H1 (cell line): ENCODE measurements around the gene ADIPOR2. TPM values are rescaled to one million over a fixed set of nuclear protein-coding genes. Genes with fewer than 3 reads are reported as not detected.

Experiments
- CTCF ChIA-PET: fragments of 300-600 bp; sonication (Branson Sonifier 250); formaldehyde crosslinking; loops from one replicate; lab custom pipeline; 2021; ENCODE audit not compliant: partially characterized antibody; lab: Charles Lee
- POLR2A ChIA-PET: fragments of 300-600 bp; sonication (Branson Sonifier 250); formaldehyde crosslinking; loops from one replicate; lab custom pipeline; 2021; ENCODE audit warnings: inconsistent platforms; ENCODE audit not compliant: partially characterized antibody; lab: Charles Lee
- DNase-seq, 2 experiments: peaks; one replicate each; pipeline versions ENCODE4 v3.0.0 to v3.0.0-alpha.2; 2010 to 2022; ENCODE audit warnings: low spot score in 2 of 2, low read depth in 1 of 2, mixed read lengths in 1 of 2
- FAIRE-seq: peaks from 2 replicates; lab custom pipeline; 2011; peaks lifted over from hg19 to GRCh38; lab: Jason Lieb, UNC
- H2AFZ ChIP-seq: 2 replicates; pipeline ENCODE4 v1.8.1; 2012; ENCODE audit warnings: low read length, inconsistent platforms
- H2AK5ac ChIP-seq: 2 replicates; pipeline ENCODE4 v1.6.1; 2013; ENCODE audit warnings: low read depth, low read length
- H2BK120ac ChIP-seq: replicated peaks from 2 replicates; pipeline ENCODE3; 2013; ENCODE audit warnings: low read depth, low read length, inconsistent platforms
- H2BK12ac ChIP-seq: 2 replicates; pipeline ENCODE4 v1.6.1; 2013; ENCODE audit warnings: low read depth, low read length
- H2BK15ac ChIP-seq: 2 replicates; pipeline ENCODE4 v1.6.1; 2013; ENCODE audit warnings: low read length
- H2BK20ac ChIP-seq: 2 replicates; pipeline ENCODE4 v1.6.1; 2013; ENCODE audit warnings: low read length
- H2BK5ac ChIP-seq: 2 replicates; pipeline ENCODE4 v1.6.1; 2013; ENCODE audit warnings: low read depth, low read length
- H3K14ac ChIP-seq: 2 replicates; pipeline ENCODE4 v1.6.1; 2013; ENCODE audit warnings: inconsistent platforms; ENCODE audit not compliant: insufficient read length
- H3K18ac ChIP-seq: 2 replicates; pipeline ENCODE4 v1.6.1; 2013; ENCODE audit warnings: low read length; ENCODE audit errors: extremely low read depth
- H3K23ac ChIP-seq: 2 replicates; pipeline ENCODE4 v1.6.1; 2013; ENCODE audit warnings: inconsistent platforms; ENCODE audit not compliant: insufficient read length
- H3K23me2 ChIP-seq: 2 replicates; pipeline ENCODE4 v1.6.1; 2013; ENCODE audit warnings: low read depth, low read length
- H3K27ac ChIP-seq: 2 replicates; pipeline ENCODE4 v1.6.1; 2011; ENCODE audit warnings: low read depth, low read length, inconsistent platforms
- H3K27me3 ChIP-seq, 4 experiments: replicated peaks in 1 of 4; 1 replicate in 1 of 4; 2 replicates in 3 of 4; pipeline versions ENCODE4 v1.6.1 to v1.8.1; 2011 to 2013; ENCODE audit warnings: low read length in 3 of 4, mild to moderate bottlenecking in 3 of 4, inconsistent platforms in 2 of 4, mixed read lengths in 2 of 4, moderate library complexity in 1 of 4; ENCODE audit not compliant: control insufficient read depth in 3 of 4, insufficient read depth in 3 of 4; ENCODE audit errors: extremely low read depth in 1 of 4
- H3K36me3 ChIP-seq, 4 experiments: 2 replicates each; pipeline versions ENCODE4 v1.6.1 to v1.8.1; 2011 to 2013; ENCODE audit warnings: mild to moderate bottlenecking in 4 of 4, low read length in 3 of 4, moderate library complexity in 2 of 4, control low read depth in 1 of 4, inconsistent platforms in 1 of 4; ENCODE audit not compliant: insufficient read depth in 4 of 4, control insufficient read depth in 2 of 4
- H3K4ac ChIP-seq: replicated peaks from 2 replicates; pipeline ENCODE3; 2013; ENCODE audit warnings: low read length, low read depth, mixed read lengths, inconsistent platforms; ENCODE audit not compliant: insufficient read length
- H3K4me1 ChIP-seq, 4 experiments: replicated peaks in 1 of 4; 1 replicate in 1 of 4; 2 replicates in 3 of 4; pipeline versions ENCODE4 v1.6.1 to v1.8.1; 2011 to 2013; ENCODE audit warnings: low read length in 3 of 4, inconsistent platforms in 2 of 4, mixed read lengths in 1 of 4; ENCODE audit not compliant: insufficient read depth in 4 of 4, control insufficient read depth in 3 of 4
- H3K4me2 ChIP-seq, 2 experiments: 2 replicates each; pipeline versions ENCODE4 v1.6.1 to v1.8.1; 2011 to 2013; ENCODE audit warnings: low read depth in 2 of 2, low read length in 2 of 2, control low read depth in 1 of 2, inconsistent platforms in 1 of 2, mild to moderate bottlenecking in 1 of 2; ENCODE audit not compliant: insufficient read depth in 1 of 2
- H3K4me3 ChIP-seq, 4 experiments: fragments of 200-600, 300-600 bp in 1 of 4; sonication (generic), shearing (Covaris generic), sonication (Bioruptor Twin) in 1 of 4; 2 replicates each; pipeline versions ENCODE4 v1.5.1 to v1.8.1; 2011 to 2016; ENCODE audit warnings: low read length in 4 of 4, low read depth in 3 of 4, control low read depth in 2 of 4, inconsistent platforms in 2 of 4, mild to moderate bottlenecking in 2 of 4, mixed read lengths in 1 of 4, moderate library complexity in 1 of 4; ENCODE audit not compliant: insufficient read depth in 2 of 4; ENCODE audit errors: extremely low read depth in 1 of 4
- H3K56ac ChIP-seq: replicated peaks from 2 replicates; pipeline ENCODE3; 2013; ENCODE audit warnings: low read depth, mild to moderate bottlenecking, mixed read lengths, low read length, inconsistent platforms; ENCODE audit not compliant: insufficient read length
- H3K79me1 ChIP-seq: 2 replicates; pipeline ENCODE4 v1.6.1; 2013; ENCODE audit warnings: low read depth, low read length, control low read depth
- H3K79me2 ChIP-seq, 2 experiments: 2 replicates each; pipeline versions ENCODE4 v1.6.1 to v1.8.1; 2012 to 2013; ENCODE audit warnings: low read length in 2 of 2, mild to moderate bottlenecking in 2 of 2, inconsistent platforms in 1 of 2; ENCODE audit not compliant: insufficient read depth in 2 of 2, control insufficient read depth in 1 of 2
- H3K9ac ChIP-seq, 4 experiments: replicated peaks in 1 of 4; 1 replicate in 1 of 4; 2 replicates in 3 of 4; pipeline versions ENCODE4 v1.6.1 to v1.8.1; 2011 to 2013; ENCODE audit warnings: low read depth in 3 of 4, low read length in 3 of 4, control low read depth in 2 of 4, mild to moderate bottlenecking in 2 of 4, moderate library complexity in 2 of 4, inconsistent platforms in 1 of 4; ENCODE audit errors: extremely low read depth in 1 of 4
- H3K9me3 ChIP-seq, 2 experiments: 2 replicates each; pipeline versions ENCODE4 v1.6.1 to v1.8.1; 2012 to 2013; ENCODE audit warnings: mild to moderate bottlenecking in 2 of 2, moderate library complexity in 2 of 2, control low read depth in 1 of 2, inconsistent platforms in 1 of 2, low read depth in 1 of 2, low read length in 1 of 2, mixed read lengths in 1 of 2; ENCODE audit not compliant: insufficient read depth in 2 of 2
- H4K20me1 ChIP-seq, 2 experiments: replicated peaks in 1 of 2; 2 replicates each; pipeline versions ENCODE3 to v1.8.1; 2011 to 2013; ENCODE audit warnings: inconsistent platforms in 2 of 2, low read length in 2 of 2, mild to moderate bottlenecking in 1 of 2; ENCODE audit not compliant: insufficient read depth in 2 of 2, control insufficient read depth in 1 of 2
- H4K5ac ChIP-seq: 2 replicates; pipeline ENCODE4 v1.6.1; 2013; ENCODE audit warnings: low read length, low read depth, mixed read lengths, inconsistent platforms; ENCODE audit not compliant: insufficient read length
- H4K8ac ChIP-seq: 2 replicates; pipeline ENCODE4 v1.8.0; 2013; ENCODE audit warnings: mild to moderate bottlenecking, moderate library complexity, low read length, inconsistent platforms; ENCODE audit not compliant: insufficient read depth; ENCODE audit errors: extremely low read depth
- H4K91ac ChIP-seq: replicated peaks from 2 replicates; pipeline ENCODE3; 2013; ENCODE audit warnings: low read length, mixed read lengths, inconsistent platforms; ENCODE audit not compliant: insufficient read length
- CBX8 ChIP-seq: fragments of 300-800, 300-1000 bp; sonication (generic); IDR thresholded peaks from 2 replicates; pipeline ENCODE4 v1.7.1; 2016; ENCODE audit warnings: low read depth, low read length, borderline replicate concordance
- CEBPB ChIP-seq: IDR thresholded peaks from 2 replicates; pipeline ENCODE4 v1.6.1; 2012; ENCODE audit warnings: low read depth, low read length
- CHD1 ChIP-seq: IDR thresholded peaks from 2 replicates; pipeline ENCODE4 v1.6.1; 2012; ENCODE audit warnings: low read depth, low read length, improper control_type of control experiment
- CTBP2 ChIP-seq: IDR thresholded peaks from 2 replicates; pipeline ENCODE4 v1.7.0; 2011; ENCODE audit warnings: borderline replicate concordance, mild to moderate bottlenecking, moderate library complexity, mixed read lengths, low read length; ENCODE audit not compliant: insufficient read depth, insufficient read length
- MAFK ChIP-seq: IDR thresholded peaks from 2 replicates; pipeline ENCODE4 v1.6.1; 2012; ENCODE audit warnings: low read depth, mild to moderate bottlenecking, improper control_type of control experiment, low read length
- NANOG ChIP-seq: IDR thresholded peaks from 2 replicates; pipeline ENCODE4 v1.6.1; 2011; ENCODE audit warnings: low read length, low read depth, mild to moderate bottlenecking, inconsistent platforms; ENCODE audit not compliant: insufficient read depth, poor library complexity, severe bottlenecking
- SAP30 ChIP-seq: fragments of 300-600 bp; sonication (generic); IDR thresholded peaks from 2 replicates; pipeline ENCODE4 v1.7.1; 2012; ENCODE audit warnings: low read length, moderate library complexity, mild to moderate bottlenecking, inconsistent platforms; ENCODE audit not compliant: insufficient read depth, insufficient replicate concordance
- SIX5 ChIP-seq: IDR thresholded peaks from 2 replicates; pipeline ENCODE4 v1.6.1; 2011; ENCODE audit warnings: mild to moderate bottlenecking, low read depth, low read length
- TAF1 ChIP-seq: IDR thresholded peaks from 2 replicates; pipeline ENCODE4 v1.6.1; 2011; ENCODE audit warnings: mild to moderate bottlenecking, low read depth, low read length
- WGBS, 2 experiments: shearing (Covaris generic) in 1 of 2; methylation state at CpG; one replicate each; pipeline versions ENCODE4 v1.1.6 to v1.1.7; 2013 to 2015; ENCODE audit warnings: low lambda C conversion rate in 2 of 2, mixed read lengths in 2 of 2, inconsistent platforms in 1 of 2, low coverage in 1 of 2, missing lambda C conversion rate in 1 of 2; ENCODE audit not compliant: insufficient replicate concordance in 2 of 2, insufficient coverage in 1 of 2, insufficient read length in 1 of 2; ENCODE audit errors: extremely low coverage in 1 of 2, missing lambda C conversion rate in 1 of 2; 5-methylcytosine and 5-hydroxymethylcytosine counted together
- polyA plus RNA-seq, 7 experiments: library from polyadenylated mRNA; depleted of rRNA in 3 of 7; stranded (reverse) in 5 of 7; unstranded in 2 of 7; fragments of >200 nt in 5 of 7; fragments of 200-250 nt in 2 of 7; gene quantifications; 1 replicate in 5 of 7; 2 replicates in 1 of 7; 4 replicates in 1 of 7; pipeline versions ENCODE4 v1.2.1 to v1.2.3, GENCODE V29; 2011 to 2013; ENCODE audit warnings: missing spikeins in 2 of 7, mixed read lengths in 2 of 7
- total RNA-seq: library from RNA; stranded (reverse); fragmentation: NEBNext Ultra II Directional; extraction: Animal tissue kit (Norgen Biotek cat#: 25700); gene quantifications from 2 replicates; pipeline ENCODE4 v1.2.1, GENCODE V29; 2021
- TF ChIP-seq, protein P1 (sequence below): IDR thresholded peaks from 2 replicates; pipeline ENCODE4 v1.6.1; 2011; ENCODE audit warnings: low read length, improper control_type of control experiment

ADIPOR2 gene
- total and polyA plus RNA-seq, 2 of the 8 experiments (the other 6 are each of a cell fraction or from before 2014, with no cell fraction given), result 17.5 to 50.8 TPM

DNA sequence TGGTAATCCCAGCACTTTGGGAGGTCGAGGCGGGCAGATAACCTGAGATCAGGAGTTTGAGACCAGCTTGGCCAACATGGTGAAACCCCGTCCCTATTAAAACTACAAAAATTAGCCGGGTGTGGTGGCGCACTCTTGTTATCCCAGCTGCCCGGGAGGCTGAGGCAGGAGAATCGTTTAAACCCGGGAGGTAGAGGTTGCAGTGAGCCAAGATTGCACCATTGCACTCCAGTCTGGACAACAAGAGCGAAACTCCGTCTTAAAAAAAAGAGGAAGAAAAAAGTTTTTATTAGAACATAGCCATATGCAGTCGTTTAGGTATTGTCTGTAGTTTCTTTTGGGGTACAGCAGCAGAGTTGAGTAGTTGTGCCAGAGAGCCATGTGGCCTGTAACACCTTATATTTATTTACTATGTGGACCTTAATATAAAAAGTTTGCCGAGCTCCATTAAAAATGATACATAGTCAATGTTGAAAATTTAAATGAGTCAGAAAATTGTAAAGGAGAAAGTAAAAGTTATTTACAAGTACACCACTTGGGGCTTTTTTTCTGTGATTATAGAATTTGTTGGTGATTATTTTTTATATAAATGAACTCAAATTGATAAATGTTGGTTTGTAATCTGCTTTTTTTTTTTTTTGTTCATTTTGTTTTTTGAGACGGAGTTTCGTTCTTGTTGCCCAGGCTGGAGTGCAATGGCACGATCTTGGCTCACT, 2.2 kb downstream of the ADIPOR2 start:
- Histone ChIP-seq H3K9me3 (no peaks in the 10 kb centered on the region), H4K91ac (no peak overlapping the region), H3K79me1 (peaks cover 2% of the 10 kb centered on the region; the same call in 1 of the 2 replicates), H2BK5ac (no peak overlapping the region), H2BK20ac (no peak overlapping the region), H3K79me2 (peaks cover 23 to 66% of the 10 kb centered on the region in 2 experiments), H4K8ac (no peak overlapping the region), H2BK120ac (no peak overlapping the region), H4K5ac (no peak overlapping the region), H3K4ac (no peak overlapping the region), H3K18ac (no peak overlapping the region), H3K9ac (no peak overlapping the region), H3K56ac (no peak overlapping the region), H3K27me3 (no peaks in the 10 kb centered on the region), H3K4me2 (no peak overlapping the region; a peak in 1 of 4 replicates), H3K27ac (no peak overlapping the region), H2BK12ac (no peak overlapping the region), H3K36me3 (no peaks in the 10 kb centered on the region), H2AFZ (no peak overlapping the region), H3K23me2 (peaks cover 2% of the 10 kb centered on the region; the same call in 1 of the 2 replicates), H2BK15ac (no peak overlapping the region), H2AK5ac (no peak overlapping the region), H3K14ac (no peak overlapping the region), H3K4me1 (peaks cover 0 to 2% (median 0%) of the 10 kb centered on the region in 4 experiments; a peak in 2 of 7 replicates), H3K23ac (no peak overlapping the region), H3K4me3 (no peak overlapping the region; a peak in 1 of 8 replicates), H4K20me1 (peaks cover 2 to 17% of the 10 kb centered on the region in 2 experiments)
- DNase-seq, result no peak
- 89% methylated on average over 13 of the region's 15 CpGs; no CpG with 5 or more reads in 1 of the 2 experiments for WGBS, 2 experiments
- ChIA-PET POLR2A (interaction anchor here (0.6 to 2.6 kb wide), 4 partner anchors 31 to 102 kb away, joined by 3 to 7 read pairs (median 4); no protein-coding TSS in a partner anchor), CTCF (no interaction called here)
- no peak for FAIRE-seq
- TF ChIP-seq SAP30 (no peak), CTBP2 (no peak), SIX5 (no peak), CEBPB (no peak), NANOG (no peak), CHD1 (no peak), CBX8 (no peak), MAFK (no peak), TAF1 (no peak)
- TF ChIP-seq, protein P1, sequence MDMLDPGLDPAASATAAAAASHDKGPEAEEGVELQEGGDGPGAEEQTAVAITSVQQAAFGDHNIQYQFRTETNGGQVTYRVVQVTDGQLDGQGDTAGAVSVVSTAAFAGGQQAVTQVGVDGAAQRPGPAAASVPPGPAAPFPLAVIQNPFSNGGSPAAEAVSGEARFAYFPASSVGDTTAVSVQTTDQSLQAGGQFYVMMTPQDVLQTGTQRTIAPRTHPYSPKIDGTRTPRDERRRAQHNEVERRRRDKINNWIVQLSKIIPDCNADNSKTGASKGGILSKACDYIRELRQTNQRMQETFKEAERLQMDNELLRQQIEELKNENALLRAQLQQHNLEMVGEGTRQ, result no peak
